HEK293 (cell line): ENCODE measurements around the gene ANKRD44.

Experiments used
- CTCF ChIA-PET: fragments of 350-600 bp; formaldehyde crosslinking; extraction: SDS; loops from one replicate; lab custom pipeline; 2021; ENCODE audit warnings: antibody characterized with exemption; lab: Yijun Ruan, JAX
- POLR2A ChIA-PET: fragments of 300-600 bp; formaldehyde crosslinking; extraction: SDS; loops from one replicate; lab custom pipeline; 2020; ENCODE audit warnings: antibody characterized with exemption, inconsistent platforms; lab: Yijun Ruan, JAX
- H3K27ac ChIP-seq: fragments of 200-500 bp; sonication (Bioruptor generic); 2 replicates; pipeline ENCODE4 v1.5.1; 2014; ENCODE audit warnings: low read depth, low read length, control low read depth, inconsistent platforms; ENCODE audit errors: extremely low read depth
- H3K36me3 ChIP-seq, 2 experiments: fragments of 200-500 bp in 1 of 2; sonication (Bioruptor generic) in 1 of 2; 1 replicate in 1 of 2; 2 replicates in 1 of 2; pipeline ENCODE4 v1.5.1; 2014 to 2017; ENCODE audit warnings: inconsistent platforms in 2 of 2, low read length in 2 of 2; ENCODE audit not compliant: control insufficient read depth in 2 of 2, insufficient read depth in 1 of 2
- H3K4me1 ChIP-seq: fragments of 200-500 bp; sonication (Bioruptor generic); 2 replicates; pipeline ENCODE4 v1.5.1; 2014; ENCODE audit warnings: mild to moderate bottlenecking, low read length, inconsistent platforms; ENCODE audit not compliant: control insufficient read depth, insufficient read depth
- H3K4me3 ChIP-seq: 2 replicates; pipeline ENCODE4 v1.5.1; 2011; ENCODE audit warnings: low read depth, mild to moderate bottlenecking, control low read depth, low read length, moderate library complexity
- H3K9me3 ChIP-seq: fragments of 200-500 bp; sonication (Bioruptor generic); 2 replicates; pipeline ENCODE4 v1.5.1; 2014; ENCODE audit warnings: low read depth, low read length, inconsistent platforms; ENCODE audit not compliant: control insufficient read depth, insufficient read depth
- GLIS1 ChIP-seq: fragments of 450-650 bp; formaldehyde crosslinking; IDR thresholded peaks from 2 replicates; pipeline ENCODE4 v1.5.1; 2016; ENCODE audit warnings: missing biosample characterization, missing genetic modification characterization
- KLF1 ChIP-seq: fragments of 450-650 bp; formaldehyde crosslinking; IDR thresholded peaks from 2 replicates; pipeline ENCODE4 v1.5.1; 2016; ENCODE audit warnings: missing biosample characterization, missing genetic modification characterization
- RBAK ChIP-seq: fragments of 450-650 bp; formaldehyde crosslinking; IDR thresholded peaks from 2 replicates; pipeline ENCODE4 v1.5.1; 2016; ENCODE audit warnings: missing biosample characterization, missing genetic modification characterization
- REST ChIP-seq: fragments of 450-650 bp; formaldehyde crosslinking; IDR thresholded peaks from 2 replicates; pipeline ENCODE4 v1.5.1; 2016; ENCODE audit warnings: missing biosample characterization, missing genetic modification characterization
- SALL2 ChIP-seq: fragments of 450-650 bp; formaldehyde crosslinking; IDR thresholded peaks from 2 replicates; pipeline ENCODE4 v1.5.0; 2017; ENCODE audit warnings: missing biosample characterization, mild to moderate bottlenecking, missing genetic modification characterization, borderline replicate concordance
- YY1 ChIP-seq: fragments of 450-650 bp; formaldehyde crosslinking; IDR thresholded peaks from 2 replicates; pipeline ENCODE4 v1.5.1; 2018; ENCODE audit warnings: missing biosample characterization, missing genetic modification characterization
- ZBTB8A ChIP-seq: fragments of 450-650 bp; formaldehyde crosslinking; IDR thresholded peaks from 2 replicates; pipeline ENCODE4 v1.5.1; 2016; ENCODE audit warnings: missing biosample characterization, missing genetic modification characterization
- ZFP69B ChIP-seq: fragments of 450-650 bp; formaldehyde crosslinking; IDR thresholded peaks from 2 replicates; pipeline ENCODE4 v1.5.1; 2016; ENCODE audit warnings: missing biosample characterization, missing genetic modification characterization
- ZNF157 ChIP-seq: fragments of 450-650 bp; formaldehyde crosslinking; IDR thresholded peaks from 2 replicates; pipeline ENCODE4 v1.5.1; 2016; ENCODE audit warnings: missing biosample characterization, missing genetic modification characterization
- ZNF280C ChIP-seq: fragments of 450-650 bp; formaldehyde crosslinking; IDR thresholded peaks from 2 replicates; pipeline ENCODE4 v1.5.1; 2016; ENCODE audit warnings: missing biosample characterization, missing genetic modification characterization
- ZNF335 ChIP-seq: fragments of 450-650 bp; formaldehyde crosslinking; conservative IDR thresholded peaks from 2 replicates; pipeline ENCODE4 v1.5.1; 2016; ENCODE audit warnings: missing biosample characterization, missing genetic modification characterization
- ZNF362 ChIP-seq: fragments of 450-650 bp; formaldehyde crosslinking; IDR thresholded peaks from 2 replicates; pipeline ENCODE4 v1.5.1; 2016; ENCODE audit warnings: missing biosample characterization, missing genetic modification characterization
- ZNF366 ChIP-seq: fragments of 450-650 bp; formaldehyde crosslinking; conservative IDR thresholded peaks from 2 replicates; pipeline ENCODE4 v1.5.1; 2016; ENCODE audit warnings: missing biosample characterization, missing genetic modification characterization
- ZNF426 ChIP-seq: fragments of 450-650 bp; formaldehyde crosslinking; IDR thresholded peaks from 2 replicates; pipeline ENCODE4 v1.5.1; 2017; ENCODE audit warnings: missing biosample characterization, missing genetic modification characterization, mild to moderate bottlenecking, inconsistent platforms, moderate library complexity
- ZNF449 ChIP-seq: fragments of 450-650 bp; formaldehyde crosslinking; IDR thresholded peaks from 2 replicates; pipeline ENCODE4 v1.5.1; 2017; ENCODE audit warnings: missing biosample characterization, mild to moderate bottlenecking, missing genetic modification characterization, moderate library complexity
- ZNF48 ChIP-seq: fragments of 450-650 bp; formaldehyde crosslinking; IDR thresholded peaks from 2 replicates; pipeline ENCODE4 v1.5.1; 2016; ENCODE audit warnings: missing biosample characterization, missing genetic modification characterization
- ZNF571 ChIP-seq: fragments of 450-650 bp; formaldehyde crosslinking; IDR thresholded peaks from 2 replicates; pipeline ENCODE4 v1.5.0; 2017; ENCODE audit warnings: missing biosample characterization, missing genetic modification characterization
- ZNF600 ChIP-seq: fragments of 450-650 bp; formaldehyde crosslinking; IDR thresholded peaks from 2 replicates; pipeline ENCODE4 v1.5.1; 2016; ENCODE audit warnings: missing biosample characterization, missing genetic modification characterization
- ZNF660 ChIP-seq: fragments of 450-650 bp; IDR thresholded peaks from 2 replicates; pipeline ENCODE4 v1.5.1; 2018; ENCODE audit warnings: missing biosample characterization, mild to moderate bottlenecking, missing genetic modification characterization
- ZNF670 ChIP-seq: fragments of 450-650 bp; formaldehyde crosslinking; IDR thresholded peaks from 2 replicates; pipeline ENCODE4 v1.5.1; 2016; ENCODE audit warnings: missing biosample characterization, missing genetic modification characterization, low read depth
- ZNF843 ChIP-seq: fragments of 450-650 bp; formaldehyde crosslinking; IDR thresholded peaks from 2 replicates; pipeline ENCODE4 v1.5.1; 2016; ENCODE audit warnings: missing biosample characterization, missing genetic modification characterization

ANKRD44 gene

GRCh38 chr2:197141702-197142473, 168.7 kb downstream of the ANKRD44 start:
- CTCF ChIA-PET = interaction anchor here (0.6 to 1.2 kb wide), 3 partner anchors 27 to 197 kb away, joined by 3 to 4 read pairs (median 4); no protein-coding TSS in a partner anchor
- Histone ChIP-seq H3K27ac (no peak overlapping the region), H3K9me3 (no peaks in the 10 kb centered on the region), H3K4me3 (no peak overlapping the region), H3K36me3 (no peaks in the 10 kb centered on the region), H3K4me1 (no peaks in the 10 kb centered on the region)
- no peak for TF ChIP-seq ZNF362
- no peak for TF ChIP-seq ZNF660 (tag by site-specific recombination)
- no peak for TF ChIP-seq ZNF157
- no peak for TF ChIP-seq REST (tag by site-specific recombination)
- TF ChIP-seq ZNF366 (tag by site-specific recombination) = no peak
- TF ChIP-seq ZBTB8A = no peak
- no peak for TF ChIP-seq ZNF280C (tag by site-specific recombination)
- TF ChIP-seq ZFP69B (tag by site-specific recombination) = no peak
- POLR2A ChIA-PET = no interaction called here

GRCh38 chr2:197140045-197140444, 170.5 kb downstream of the ANKRD44 start:
- Histone ChIP-seq H3K4me3 (no peak overlapping the region), H3K9me3 (no peaks in the 10 kb centered on the region), H3K27ac (no peak overlapping the region)
- TF ChIP-seq ZNF843 (tag by site-specific recombination) (no peak), GLIS1 (tag by site-specific recombination) (no peak), SALL2 (tag by site-specific recombination) (no peak), KLF1 (tag by site-specific recombination) (no peak), ZNF449 (tag by site-specific recombination) (no peak), ZNF335 (tag by site-specific recombination) (no peak), RBAK (tag by site-specific recombination) (no peak), ZNF600 (tag by site-specific recombination) (no peak), ZNF426 (tag by site-specific recombination) (no peak), ZNF670 (tag by site-specific recombination) (no peak), ZNF48 (tag by site-specific recombination) (no peak), YY1 (tag by site-specific recombination) (no peak), ZNF571 (tag by site-specific recombination) (no peak)
- TF ChIP-seq, all 188 proteins: peak for 0
- no peaks in the 10 kb centered on the region for H3K4me1 ChIP-seq
- H3K36me3 ChIP-seq = no peaks in the 10 kb centered on the region
- POLR2A ChIA-PET = no interaction called here
- CTCF ChIA-PET = interaction anchor here (0.9 to 1.0 kb wide), 2 partner anchors 26 to 51 kb away, joined by 3 read pairs; no protein-coding TSS in a partner anchor
